K562 (cell line): ENCODE measurements around the gene HSPB6. TPM values are rescaled to one million over a fixed set of nuclear protein-coding genes. Genes with fewer than 3 reads are reported as not detected.

Experiments used
- ARID4B ChIP-seq: sonication (generic); formaldehyde crosslinking; IDR thresholded peaks from 2 replicates; pipeline ENCODE4 v1.8.0; 2022; ENCODE audit warnings: mild to moderate bottlenecking, missing genetic modification reagents
- ATF1 ChIP-seq, 2 experiments: fragments of 450-650 bp in 1 of 2; IDR thresholded peaks; 2 replicates each; pipeline ENCODE4 v1.6.1; 2016; ENCODE audit warnings: missing compliant biosample characterization in 1 of 2, missing genetic modification characterization in 1 of 2
- ATF7 ChIP-seq: fragments of 450-650 bp; IDR thresholded peaks from 2 replicates; pipeline ENCODE4 v1.7.1; 2014; ENCODE audit warnings: mild to moderate bottlenecking, moderate library complexity
- BRF1 ChIP-seq: IDR thresholded peaks from 3 replicates; pipeline ENCODE4 v1.6.1; 2011; ENCODE audit warnings: borderline replicate concordance, mild to moderate bottlenecking; ENCODE audit not compliant: insufficient read length; ENCODE audit errors: extremely low read depth
- CCNT2 ChIP-seq: IDR thresholded peaks from 2 replicates; pipeline ENCODE4 v1.6.1; 2011; ENCODE audit warnings: borderline replicate concordance, low read depth, mild to moderate bottlenecking, moderate library complexity, mixed read lengths, low read length; ENCODE audit not compliant: insufficient read length; ENCODE audit errors: extremely low read depth
- CREB3L1 ChIP-seq: fragments of 450-650 bp; IDR thresholded peaks from 2 replicates; pipeline ENCODE4 v1.6.1; 2014; ENCODE audit warnings: low read depth, mild to moderate bottlenecking, moderate library complexity, borderline replicate concordance
- CXXC5 ChIP-seq: fragments of 250-450 bp; sonication (Bioruptor Pico); IDR thresholded peaks from 2 replicates; pipeline ENCODE4 v1.8.0; 2022; ENCODE audit warnings: inconsistent platforms, mild to moderate bottlenecking, moderate library complexity
- MEF2A ChIP-seq: IDR thresholded peaks from 2 replicates; pipeline ENCODE4 v1.6.1; 2011; ENCODE audit warnings: low read depth, mild to moderate bottlenecking, low read length, moderate library complexity; ENCODE audit not compliant: control insufficient read depth
- MTA1 ChIP-seq: fragments of 450-650 bp; IDR thresholded peaks from 2 replicates; pipeline ENCODE4 v1.6.1; 2017; ENCODE audit warnings: borderline replicate concordance
- MTA3 ChIP-seq: fragments of 450-650 bp; formaldehyde crosslinking; IDR thresholded peaks from 2 replicates; pipeline ENCODE4 v1.6.1; 2017; ENCODE audit warnings: mild to moderate bottlenecking, borderline replicate concordance
- NFE2L1 ChIP-seq: fragments of 450-650 bp; IDR thresholded peaks from 2 replicates; pipeline ENCODE4 v1.6.1; 2016; ENCODE audit warnings: missing genetic modification characterization, low read depth, mild to moderate bottlenecking, missing compliant biosample characterization, moderate library complexity, borderline replicate concordance
- NONO ChIP-seq, 2 experiments: fragments of 200-400 bp in 1 of 2; fragments of 450-650 bp in 1 of 2; formaldehyde crosslinking in 1 of 2; IDR thresholded peaks; 2 replicates each; pipeline ENCODE4 v1.6.1; 2017; ENCODE audit warnings: low read depth in 2 of 2, mild to moderate bottlenecking in 2 of 2, moderate library complexity in 2 of 2, low read length in 1 of 2
- PCBP2 ChIP-seq: fragments of 200-400 bp; formaldehyde crosslinking; IDR thresholded peaks from 2 replicates; pipeline ENCODE4 v1.6.1; 2018; ENCODE audit warnings: low read length, low read depth, mild to moderate bottlenecking, moderate library complexity; ENCODE audit not compliant: poor library complexity, severe bottlenecking
- SIN3B ChIP-seq: fragments of 450-650 bp; IDR thresholded peaks from 2 replicates; pipeline ENCODE4 v1.6.1; 2017; ENCODE audit warnings: low read depth, mild to moderate bottlenecking, moderate library complexity
- TAF1 ChIP-seq: IDR thresholded peaks from 2 replicates; pipeline ENCODE4 v1.6.1; 2011; ENCODE audit warnings: mild to moderate bottlenecking, low read length, moderate library complexity; ENCODE audit not compliant: insufficient read depth, control insufficient read depth, severe bottlenecking; ENCODE audit errors: extremely low read depth
- YY1 ChIP-seq, 3 experiments: IDR thresholded peaks; 2 replicates each; pipeline ENCODE4 v1.6.1; 2011; ENCODE audit warnings: low read length in 2 of 3, mild to moderate bottlenecking in 2 of 3, moderate library complexity in 2 of 3, borderline replicate concordance in 1 of 3, control low read depth in 1 of 3, low read depth in 1 of 3; ENCODE audit not compliant: insufficient read depth in 3 of 3, insufficient replicate concordance in 2 of 3, control insufficient read depth in 1 of 3, insufficient read length in 1 of 3; ENCODE audit errors: extremely low read depth in 1 of 3
- ZNF175 ChIP-seq: fragments of 200-800 bp; sonication (Bioruptor generic); IDR thresholded peaks from 2 replicates; pipeline ENCODE4 v1.6.1; 2016; ENCODE audit warnings: low read depth, mild to moderate bottlenecking, missing genetic modification characterization, missing compliant biosample characterization
- ZNF232 ChIP-seq: sonication (generic); formaldehyde crosslinking; IDR thresholded peaks from 2 replicates; pipeline ENCODE4 v1.8.0; 2022; ENCODE audit warnings: mild to moderate bottlenecking, missing genetic modification reagents
- ZNF239 ChIP-seq: fragments of 250-450 bp; sonication (Bioruptor Pico); IDR thresholded peaks from 2 replicates; pipeline ENCODE4 v1.4.0; 2020; ENCODE audit warnings: mild to moderate bottlenecking
- polyA plus RNA-seq, 8 experiments: library from polyadenylated mRNA; depleted of rRNA in 4 of 8; stranded (reverse) in 5 of 8; unstranded in 3 of 8; fragments of >200 nt; fragmentation: Nextera tagmentation in 2 of 8; fragmentation: Illumina TruSeq in 1 of 8; extraction: Ambion mirVana in 2 of 8; extraction: Trizol in 1 of 8; gene quantifications; 2 replicates each; pipeline versions ENCODE4 v1.2.1 to v1.2.3, GENCODE V29; 2011 to 2014; ENCODE audit warnings: inconsistent platforms in 1 of 8, missing spikeins in 1 of 8
- total RNA-seq, 7 experiments: library from RNA; depleted of rRNA in 6 of 7; stranded (reverse); fragments of >200 nt in 6 of 7; fragmentation: Illumina TruSeq in 2 of 7; extraction: Trizol in 2 of 7; gene quantifications; 2 replicates each; pipeline versions ENCODE4 v1.2.1 to v1.2.3, GENCODE V29; 2011 to 2021; ENCODE audit warnings: low replicate concordance in 1 of 7

The HSPB6 gene
- total and polyA plus RNA-seq, 9 of the 15 experiments (the other 6 are each of a cell fraction or from before 2014, with no cell fraction given), result 0.55 TPM; not detected in 8

- TF ChIP-seq CXXC5 (CRISPR knock-in tag) (peak; percentile 67), CREB3L1 (peak; percentile 83; the same call in 1 of the 2 replicates), MTA3 (peak; percentile 6; the same call in 1 of the 2 replicates), ZNF239 (no peak), TAF1 (peak; percentile 51), BRF1 (no peak), ATF7 (peak; percentile 50; the same call in 1 of the 2 replicates), YY1 (IDR thresholded peaks at IDR 0.05; ENCODE audit: borderline replicate concordance in 1 of 3, control insufficient read depth in 1 of 3, extremely low read depth in 1 of 3, insufficient read depth in 3 of 3, insufficient read length in 1 of 3, insufficient replicate concordance in 2 of 3, low read depth in 1 of 3, low read length in 2 of 3) (peak; percentile 47 to 79 (median 57)), ARID4B (CRISPR knock-in tag) (no peak), ZNF232 (no peak), NONO (IDR thresholded peaks at IDR 0.05; ENCODE audit: low read depth in 2 of 2, low read length in 1 of 2) (0 out of 4 replicates have a peak, but pooled peaks of 1 of the 2 experiments have one; percentile 57), PCBP2 (no peak), NFE2L1 (no peak), MTA1 (0 out of 2 replicates have a peak, but pooled peaks have one; percentile 2), MEF2A (no peak), SIN3B (0 out of 2 replicates have a peak, but pooled peaks have one; percentile 13), ZNF175 (CRISPR knock-in tag) (no peak), ATF1 (CRISPR knock-in tag; IDR thresholded peaks at IDR 0.05) (0 out of 2 replicates have a peak, but pooled peaks have one; percentile 17), ATF1 (tag; IDR thresholded peaks at IDR 0.05) (peak; percentile 91), CCNT2 (peak; percentile 61)
Observed at GRCh38 chr19:35717665-35718344, 39.0 kb downstream of the HSPB6 start, which contains the start of gene KMT2B (continued).
